GM23248 (cell line): ENCODE results near the gene MAP4K1.

Source experiments
- EZH2 ChIP-seq: fragments of 200-600 bp; sonication (generic); IDR thresholded peaks from 2 replicates; pipeline ENCODE4 v1.6.1; 2018; ENCODE audit warnings: antibody characterized with exemption, mild to moderate bottlenecking; ENCODE audit not compliant: insufficient read depth, poor library complexity, severe bottlenecking
- EZH2phosphoT487 ChIP-seq: fragments of 200-600 bp; sonication (generic); IDR thresholded peaks from 2 replicates; pipeline ENCODE4 v1.6.1; 2018; ENCODE audit warnings: antibody characterized with exemption, moderate library complexity, mild to moderate bottlenecking, low read depth; ENCODE audit not compliant: insufficient read depth

- TF ChIP-seq EZH2phosphoT487 = no peak
- no peak for TF ChIP-seq EZH2
These were observed 34.4 kb downstream of the MAP4K1 start for GRCh38 chr19:38583219-38583984.
